K562 (cell line): ENCODE measurements around the gene NCAPD2. TPM values are rescaled to one million over a fixed set of nuclear protein-coding genes. Genes with fewer than 3 reads are reported as not detected.
A peak's percentile ranks its signal among the peaks of the same experiment; 100 is the strongest.

Experiments used
- ESRRB ChIP-seq: fragments of 250-450 bp; sonication (Bioruptor Pico); IDR thresholded peaks from 2 replicates; pipeline ENCODE4 v1.5.0; 2020; ENCODE audit warnings: mild to moderate bottlenecking, moderate library complexity, borderline replicate concordance
- GATAD2A ChIP-seq: fragments of 450-650 bp; IDR thresholded peaks from 2 replicates; pipeline ENCODE4 v1.6.1; 2017
- KAT2B ChIP-seq: IDR thresholded peaks from one replicate; pipeline ENCODE4 v1.6.1; 2012; ENCODE audit warnings: low read depth, mild to moderate bottlenecking, control low read depth, inconsistent platforms, low read length, moderate library complexity
- MAFK ChIP-seq: IDR thresholded peaks from 2 replicates; pipeline ENCODE4 v1.6.1; 2011; ENCODE audit warnings: low read length, improper control_type of control experiment
- NFIC ChIP-seq: fragments of 450-650 bp; IDR thresholded peaks from 2 replicates; pipeline ENCODE4 v1.6.1; 2017; ENCODE audit warnings: mild to moderate bottlenecking, inconsistent platforms
- NRF1 ChIP-seq, 2 experiments: fragments of 450-650 bp; IDR thresholded peaks in 1 of 2; conservative IDR thresholded peaks in 1 of 2; 2 replicates each; pipeline ENCODE4 v1.6.1; 2014; ENCODE audit warnings: mild to moderate bottlenecking in 2 of 2
- PURB ChIP-seq: sonication (generic); formaldehyde crosslinking; IDR thresholded peaks from 2 replicates; pipeline ENCODE4 v1.9.0; 2021; ENCODE audit warnings: low read depth, mild to moderate bottlenecking, missing genetic modification reagents
- RBM17 ChIP-seq: fragments of 200-400 bp; formaldehyde crosslinking; IDR thresholded peaks from 2 replicates; pipeline ENCODE4 v1.6.1; 2017; ENCODE audit warnings: low read depth, mild to moderate bottlenecking, low read length, borderline replicate concordance
- RBM34 ChIP-seq: fragments of 200-400 bp; formaldehyde crosslinking; IDR thresholded peaks from 2 replicates; pipeline ENCODE4 v1.6.1; 2018; ENCODE audit warnings: low read length, borderline replicate concordance; ENCODE audit not compliant: insufficient read depth
- RFX1 ChIP-seq: fragments of 450-650 bp; IDR thresholded peaks from 2 replicates; pipeline ENCODE4 v1.6.1; 2016; ENCODE audit warnings: mild to moderate bottlenecking, moderate library complexity
- SETDB1 ChIP-seq: IDR thresholded peaks from one replicate; pipeline ENCODE4 v1.6.1; 2012; ENCODE audit warnings: low read length, control low read depth, inconsistent platforms
- SRF ChIP-seq, 2 experiments: fragments of 250-450, 450-650 bp in 1 of 2; sonication (Bioruptor Pico) in 1 of 2; sonication (generic) in 1 of 2; formaldehyde crosslinking; IDR thresholded peaks; 2 replicates each; pipeline versions ENCODE4 v1.5.0 to v1.5.1; 2020 to 2022; ENCODE audit warnings: mild to moderate bottlenecking in 1 of 2, missing genetic modification reagents in 1 of 2
- TCF7 ChIP-seq: sonication (generic); IDR thresholded peaks from 2 replicates; pipeline ENCODE4 v1.6.1; 2016; ENCODE audit warnings: antibody characterized with exemption, borderline replicate concordance
- XRCC5 ChIP-seq: fragments of 200-400 bp; formaldehyde crosslinking; IDR thresholded peaks from 2 replicates; pipeline ENCODE4 v1.6.1; 2017; ENCODE audit warnings: low read depth, mild to moderate bottlenecking, low read length
- ZNF134 ChIP-seq: fragments of 250-450 bp; sonication (Bioruptor Pico); conservative IDR thresholded peaks from 2 replicates; pipeline ENCODE4 v1.4.0; 2020
- ZNF184 ChIP-seq: sonication (generic); formaldehyde crosslinking; IDR thresholded peaks from 2 replicates; pipeline ENCODE4 v1.5.0; 2020; ENCODE audit warnings: missing genetic modification reagents
- ZNF3 ChIP-seq: fragments of 250-450 bp; sonication (Bioruptor Pico); IDR thresholded peaks from 2 replicates; pipeline ENCODE4 v1.5.0; 2021; ENCODE audit warnings: mild to moderate bottlenecking, moderate library complexity
- ZNF57 ChIP-seq: fragments of 450-650 bp; formaldehyde crosslinking; IDR thresholded peaks from 2 replicates; pipeline ENCODE4 v1.4.0; 2020; ENCODE audit warnings: mild to moderate bottlenecking, moderate library complexity
- ZNF778 ChIP-seq: fragments of 450-650 bp; formaldehyde crosslinking; IDR thresholded peaks from 2 replicates; pipeline ENCODE4 v1.4.0; 2020; ENCODE audit warnings: mild to moderate bottlenecking, moderate library complexity
- polyA plus RNA-seq, 8 experiments: library from polyadenylated mRNA; depleted of rRNA in 4 of 8; stranded (reverse) in 5 of 8; unstranded in 3 of 8; fragments of >200 nt; fragmentation: Nextera tagmentation in 2 of 8; fragmentation: Illumina TruSeq in 1 of 8; extraction: Ambion mirVana in 2 of 8; extraction: Trizol in 1 of 8; gene quantifications; 2 replicates each; pipeline versions ENCODE4 v1.2.1 to v1.2.3, GENCODE V29; 2011 to 2014; ENCODE audit warnings: inconsistent platforms in 1 of 8, missing spikeins in 1 of 8
- total RNA-seq, 7 experiments: library from RNA; depleted of rRNA in 6 of 7; stranded (reverse); fragments of >200 nt in 6 of 7; fragmentation: Illumina TruSeq in 2 of 7; extraction: Trizol in 2 of 7; gene quantifications; 2 replicates each; pipeline versions ENCODE4 v1.2.1 to v1.2.3, GENCODE V29; 2011 to 2021; ENCODE audit warnings: low replicate concordance in 1 of 7
- TF ChIP-seq, protein P1 (sequence below): fragments of 250-450 bp; sonication (Bioruptor Pico); IDR thresholded peaks from 2 replicates; pipeline ENCODE4 v1.4.0; 2020; ENCODE audit warnings: borderline replicate concordance
- TF ChIP-seq, protein P2 (sequence below): fragments of 450-650 bp; IDR thresholded peaks from 2 replicates; pipeline ENCODE4 v1.6.1; 2017; ENCODE audit warnings: mild to moderate bottlenecking, moderate library complexity
- TF ChIP-seq, protein P3 (sequence below): sonication (generic); formaldehyde crosslinking; IDR thresholded peaks from 2 replicates; pipeline ENCODE4 v1.8.1; 2022; ENCODE audit warnings: missing genetic modification reagents
- TF ChIP-seq, protein P4 (sequence below): sonication (generic); formaldehyde crosslinking; IDR thresholded peaks from 2 replicates; pipeline ENCODE4 v1.8.1; 2023; ENCODE audit warnings: mild to moderate bottlenecking, missing genetic modification reagents

The NCAPD2 gene
- total and polyA plus RNA-seq, 9 of the 15 experiments (the other 6 are each of a cell fraction or from before 2014, with no cell fraction given): 16.9 to 93.7 (median 68.3) TPM

DNA sequence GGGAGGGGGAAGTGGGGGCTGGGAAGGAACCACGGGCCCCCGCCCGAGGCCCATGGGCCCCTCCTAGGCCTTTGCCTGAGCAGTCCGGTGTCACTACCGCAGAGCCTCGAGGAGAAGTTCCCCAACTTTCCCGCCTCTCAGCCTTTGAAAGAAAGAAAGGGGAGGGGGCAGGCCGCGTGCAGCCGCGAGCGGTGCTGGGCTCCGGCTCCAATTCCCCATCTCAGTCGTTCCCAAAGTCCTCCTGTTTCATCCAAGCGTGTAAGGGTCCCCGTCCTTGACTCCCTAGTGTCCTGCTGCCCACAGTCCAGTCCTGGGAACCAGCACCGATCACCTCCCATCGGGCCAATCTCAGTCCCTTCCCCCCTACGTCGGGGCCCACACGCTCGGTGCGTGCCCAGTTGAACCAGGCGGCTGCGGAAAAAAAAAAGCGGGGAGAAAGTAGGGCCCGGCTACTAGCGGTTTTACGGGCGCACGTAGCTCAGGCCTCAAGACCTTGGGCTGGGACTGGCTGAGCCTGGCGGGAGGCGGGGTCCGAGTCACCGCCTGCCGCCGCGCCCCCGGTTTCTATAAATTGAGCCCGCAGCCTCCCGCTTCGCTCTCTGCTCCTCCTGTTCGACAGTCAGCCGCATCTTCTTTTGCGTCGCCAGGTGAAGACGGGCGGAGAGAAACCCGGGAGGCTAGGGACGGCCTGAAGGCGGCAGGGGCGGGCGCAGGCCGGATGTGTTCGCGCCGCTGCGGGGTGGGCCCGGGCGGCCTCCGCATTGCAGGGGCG is 40.2 kb downstream of the NCAPD2 start, which contains the start of gene GAPDH (continued):
- no peak for TF ChIP-seq GATAD2A
- 0 out of 4 replicates have a peak, but pooled peaks of 1 of the 2 experiments have one; percentile 19 for TF ChIP-seq SRF (CRISPR knock-in tag; IDR thresholded peaks at IDR 0.05)
- peak; percentile 56 for TF ChIP-seq MAFK
- TF ChIP-seq RBM34: no peak
- peak; percentile 64 for TF ChIP-seq NFIC
- no peak for TF ChIP-seq PURB (CRISPR knock-in tag)
- TF ChIP-seq XRCC5: no peak; the same call in none of the 2 replicates
- TF ChIP-seq SETDB1: no peak
- TF ChIP-seq NRF1 (conservative IDR thresholded peaks at IDR 0.05 in 1 of 2, IDR thresholded peaks at IDR 0.05 in 1 of 2): peak in 1 of 2 experiments; percentile 24; a peak in 1 of 4 replicates
- TF ChIP-seq, protein P1, sequence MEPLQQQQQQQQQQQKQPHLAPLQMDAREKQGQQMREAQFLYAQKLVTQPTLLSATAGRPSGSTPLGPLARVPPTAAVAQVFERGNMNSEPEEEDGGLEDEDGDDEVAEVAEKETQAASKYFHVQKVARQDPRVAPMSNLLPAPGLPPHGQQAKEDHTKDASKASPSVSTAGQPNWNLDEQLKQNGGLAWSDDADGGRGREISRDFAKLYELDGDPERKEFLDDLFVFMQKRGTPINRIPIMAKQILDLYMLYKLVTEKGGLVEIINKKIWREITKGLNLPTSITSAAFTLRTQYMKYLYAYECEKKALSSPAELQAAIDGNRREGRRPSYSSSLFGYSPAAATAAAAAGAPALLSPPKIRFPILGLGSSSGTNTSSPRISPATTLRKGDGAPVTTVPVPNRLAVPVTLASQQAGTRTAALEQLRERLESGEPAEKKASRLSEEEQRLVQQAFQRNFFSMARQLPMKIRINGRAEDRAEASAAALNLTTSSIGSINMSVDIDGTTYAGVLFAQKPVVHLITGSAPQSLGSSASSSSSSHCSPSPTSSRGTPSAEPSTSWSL (CRISPR knock-in tag): no peak
- TF ChIP-seq RBM17: no peak
- TF ChIP-seq ZNF57: no peak
- TF ChIP-seq RFX1: no peak
- TF ChIP-seq, protein P2, sequence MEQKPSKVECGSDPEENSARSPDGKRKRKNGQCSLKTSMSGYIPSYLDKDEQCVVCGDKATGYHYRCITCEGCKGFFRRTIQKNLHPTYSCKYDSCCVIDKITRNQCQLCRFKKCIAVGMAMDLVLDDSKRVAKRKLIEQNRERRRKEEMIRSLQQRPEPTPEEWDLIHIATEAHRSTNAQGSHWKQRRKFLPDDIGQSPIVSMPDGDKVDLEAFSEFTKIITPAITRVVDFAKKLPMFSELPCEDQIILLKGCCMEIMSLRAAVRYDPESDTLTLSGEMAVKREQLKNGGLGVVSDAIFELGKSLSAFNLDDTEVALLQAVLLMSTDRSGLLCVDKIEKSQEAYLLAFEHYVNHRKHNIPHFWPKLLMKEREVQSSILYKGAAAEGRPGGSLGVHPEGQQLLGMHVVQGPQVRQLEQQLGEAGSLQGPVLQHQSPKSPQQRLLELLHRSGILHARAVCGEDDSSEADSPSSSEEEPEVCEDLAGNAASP: no peak
- TF ChIP-seq, protein P3, sequence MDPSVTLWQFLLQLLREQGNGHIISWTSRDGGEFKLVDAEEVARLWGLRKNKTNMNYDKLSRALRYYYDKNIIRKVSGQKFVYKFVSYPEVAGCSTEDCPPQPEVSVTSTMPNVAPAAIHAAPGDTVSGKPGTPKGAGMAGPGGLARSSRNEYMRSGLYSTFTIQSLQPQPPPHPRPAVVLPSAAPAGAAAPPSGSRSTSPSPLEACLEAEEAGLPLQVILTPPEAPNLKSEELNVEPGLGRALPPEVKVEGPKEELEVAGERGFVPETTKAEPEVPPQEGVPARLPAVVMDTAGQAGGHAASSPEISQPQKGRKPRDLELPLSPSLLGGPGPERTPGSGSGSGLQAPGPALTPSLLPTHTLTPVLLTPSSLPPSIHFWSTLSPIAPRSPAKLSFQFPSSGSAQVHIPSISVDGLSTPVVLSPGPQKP: no peak
- no peak for TF ChIP-seq TCF7
- TF ChIP-seq ZNF134 (CRISPR knock-in tag): no peak
- TF ChIP-seq ZNF778 (CRISPR knock-in tag): no peak
- no peak for TF ChIP-seq ZNF184 (CRISPR knock-in tag)
- TF ChIP-seq KAT2B: no peak
- TF ChIP-seq ESRRB (CRISPR knock-in tag): no peak
- TF ChIP-seq ZNF3 (CRISPR knock-in tag): no peak
- TF ChIP-seq, protein P4, sequence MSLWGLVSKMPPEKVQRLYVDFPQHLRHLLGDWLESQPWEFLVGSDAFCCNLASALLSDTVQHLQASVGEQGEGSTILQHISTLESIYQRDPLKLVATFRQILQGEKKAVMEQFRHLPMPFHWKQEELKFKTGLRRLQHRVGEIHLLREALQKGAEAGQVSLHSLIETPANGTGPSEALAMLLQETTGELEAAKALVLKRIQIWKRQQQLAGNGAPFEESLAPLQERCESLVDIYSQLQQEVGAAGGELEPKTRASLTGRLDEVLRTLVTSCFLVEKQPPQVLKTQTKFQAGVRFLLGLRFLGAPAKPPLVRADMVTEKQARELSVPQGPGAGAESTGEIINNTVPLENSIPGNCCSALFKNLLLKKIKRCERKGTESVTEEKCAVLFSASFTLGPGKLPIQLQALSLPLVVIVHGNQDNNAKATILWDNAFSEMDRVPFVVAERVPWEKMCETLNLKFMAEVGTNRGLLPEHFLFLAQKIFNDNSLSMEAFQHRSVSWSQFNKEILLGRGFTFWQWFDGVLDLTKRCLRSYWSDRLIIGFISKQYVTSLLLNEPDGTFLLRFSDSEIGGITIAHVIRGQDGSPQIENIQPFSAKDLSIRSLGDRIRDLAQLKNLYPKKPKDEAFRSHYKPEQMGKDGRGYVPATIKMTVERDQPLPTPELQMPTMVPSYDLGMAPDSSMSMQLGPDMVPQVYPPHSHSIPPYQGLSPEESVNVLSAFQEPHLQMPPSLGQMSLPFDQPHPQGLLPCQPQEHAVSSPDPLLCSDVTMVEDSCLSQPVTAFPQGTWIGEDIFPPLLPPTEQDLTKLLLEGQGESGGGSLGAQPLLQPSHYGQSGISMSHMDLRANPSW: no peak
